GM12878 (cell line): ENCODE data around the gene GABRB3. TPM values are rescaled to one million over a fixed set of nuclear protein-coding genes. Genes with fewer than 3 reads are reported as not detected.

Experiments used
- ATAC-seq: fragments of 200-7000 bp; cut with Tn5 transposase; 3 replicates; pipeline ENCODE4 v1.9.1; 2020; ENCODE audit warnings: mild to moderate bottlenecking, moderate library complexity
- BruUV-seq: library from RNA; stranded (reverse); fragments of 400-500 nt; replicated peaks from 2 replicates; lab custom pipeline; 2021; lab: Mats Ljungman, UMichigan
- CTCF ChIA-PET: fragments of 300-600 bp; sonication (Branson Sonifier 250); formaldehyde crosslinking; extraction: SDS; loops from one replicate; lab custom pipeline; 2021; ENCODE audit warnings: inconsistent platforms; lab: Yijun Ruan, JAX
- POLR2A ChIA-PET: fragments of 350-600 bp; formaldehyde crosslinking; extraction: SDS; loops from one replicate; lab custom pipeline; 2021; ENCODE audit warnings: inconsistent platforms; lab: Charles Lee
- RAD21 ChIA-PET: fragments of 300-600 bp; sonication (Branson Sonifier 250); formaldehyde crosslinking; loops from one replicate; lab custom pipeline; 2023; ENCODE audit warnings: antibody characterized with exemption; ENCODE audit not compliant: unreplicated experiment; lab: Charles Lee
- SMC1A ChIA-PET: fragments of 300-600 bp; sonication (Branson Sonifier 250); formaldehyde crosslinking; loops from one replicate; lab custom pipeline; 2023; ENCODE audit not compliant: unreplicated experiment, uncharacterized antibody; lab: Charles Lee
- DNase-seq: peaks from one replicate; pipeline ENCODE4 v3.0.0-alpha.2; 2011; ENCODE audit warnings: low read depth, low spot score
- FAIRE-seq: peaks from 3 replicates; lab custom pipeline; 2011; peaks lifted over from hg19 to GRCh38; lab: Jason Lieb, UNC
- H2AFZ ChIP-seq: 2 replicates; pipeline ENCODE4 v1.6.0; 2011; ENCODE audit warnings: low read depth, low read length, control low read depth; ENCODE audit not compliant: control insufficient read depth
- H3K27ac ChIP-seq: 2 replicates; pipeline ENCODE4 v1.5.1; 2011; ENCODE audit warnings: control low read depth; ENCODE audit not compliant: control insufficient read depth, insufficient read depth
- H3K27me3 ChIP-seq, 2 experiments: replicated peaks in 1 of 2; 2 replicates each; pipeline versions ENCODE4 v1.6.0 to v1.6.1; 2011; ENCODE audit warnings: low read length in 1 of 2; ENCODE audit not compliant: control insufficient read depth in 2 of 2, insufficient read depth in 2 of 2
- H3K36me3 ChIP-seq, 2 experiments: 2 replicates each; pipeline ENCODE4 v1.5.1; 2011; ENCODE audit warnings: low read length in 1 of 2; ENCODE audit not compliant: control insufficient read depth in 2 of 2, insufficient read depth in 2 of 2
- H3K4me1 ChIP-seq: 2 replicates; pipeline ENCODE4 v1.6.1; 2011; ENCODE audit warnings: mild to moderate bottlenecking, low read length, moderate library complexity, mixed read lengths; ENCODE audit not compliant: control insufficient read depth, insufficient read depth
- H3K4me2 ChIP-seq: 2 replicates; pipeline ENCODE4 v1.6.0; 2011; ENCODE audit warnings: control low read depth; ENCODE audit not compliant: control insufficient read depth, insufficient read depth
- H3K4me3 ChIP-seq: fragments of 200-600 bp; sonication (generic); 2 replicates; pipeline ENCODE4 v1.5.1; 2016
- H3K79me2 ChIP-seq: 2 replicates; pipeline ENCODE4 v1.6.0; 2011; ENCODE audit warnings: low read length; ENCODE audit not compliant: control insufficient read depth, insufficient read depth
- H3K9ac ChIP-seq: 2 replicates; pipeline ENCODE4 v1.8.0; 2011; ENCODE audit warnings: low read length, control low read depth, mixed read lengths; ENCODE audit not compliant: control insufficient read depth, insufficient read depth
- H3K9me3 ChIP-seq: replicated peaks from 3 replicates; pipeline ENCODE4 v1.5.1; 2011; ENCODE audit warnings: mild to moderate bottlenecking, low read length; ENCODE audit not compliant: control insufficient read depth, insufficient read depth
- H4K20me1 ChIP-seq: 2 replicates; pipeline ENCODE4 v1.6.0; 2011; ENCODE audit not compliant: control insufficient read depth, insufficient read depth
- BCL11A ChIP-seq: IDR thresholded peaks from 2 replicates; pipeline ENCODE4 v1.6.1; 2011; ENCODE audit warnings: low read depth, low read length
- HDAC6 ChIP-seq: fragments of 200-600 bp; sonication (generic); IDR thresholded peaks from one replicate; pipeline ENCODE4 v1.8.0; 2017; ENCODE audit warnings: antibody characterized with exemption; ENCODE audit not compliant: unreplicated experiment
- POLR2A ChIP-seq: IDR thresholded peaks from 2 replicates; pipeline ENCODE4 v1.6.1; 2011; ENCODE audit warnings: low read depth, mild to moderate bottlenecking, low read length
- SUZ12 ChIP-seq: fragments of 200-600 bp; sonication (generic); IDR thresholded peaks from one replicate; pipeline ENCODE4 v1.6.1; 2018; ENCODE audit warnings: antibody characterized with exemption, mild to moderate bottlenecking; ENCODE audit not compliant: unreplicated experiment
- ZBED1 ChIP-seq: IDR thresholded peaks from 2 replicates; pipeline ENCODE4 v1.6.1; 2016; ENCODE audit warnings: borderline replicate concordance
- WGBS: methylation state at CpG from one replicate; pipeline ENCODE4 v1.1.6; 2016; ENCODE audit warnings: low lambda C conversion rate; ENCODE audit not compliant: insufficient replicate concordance, insufficient coverage; ENCODE audit errors: missing lambda C conversion rate; 5-methylcytosine and 5-hydroxymethylcytosine counted together
- in situ Hi-C: fragments of 300-500 bp; cut with MboI; formaldehyde crosslinking; loops from 9 replicates; pipeline ENCODE4 v1.14.3; 2018; ENCODE audit warnings: mixed read lengths
- intact Hi-C: fragments of 100-400 bp; cut with micrococcal nuclease; formaldehyde crosslinking; loops from one replicate; pipeline ENCODE4 v1.14.2; 2022; ENCODE audit not compliant: unreplicated experiment
- polyA plus RNA-seq, 11 experiments: library from polyadenylated mRNA; depleted of rRNA in 4 of 11; unstranded in 6 of 11; stranded (reverse) in 5 of 11; fragments of >200 nt; fragmentation: Nextera tagmentation in 4 of 11; fragmentation: Illumina TruSeq in 1 of 11; extraction: Ambion mirVana in 4 of 11; extraction: Trizol in 1 of 11; gene quantifications; 1 replicate in 1 of 11; 2 replicates in 10 of 11; pipeline versions ENCODE4 v1.2.1 to v1.2.3, GENCODE V29; 2011 to 2016; ENCODE audit warnings: inconsistent platforms in 2 of 11, missing spikeins in 2 of 11, low read depth in 1 of 11
- total RNA-seq, 4 experiments: library from RNA; depleted of rRNA in 3 of 4; stranded (reverse); fragments of >200 nt in 3 of 4; fragmentation: Illumina TruSeq in 1 of 4; extraction: Trizol in 1 of 4; gene quantifications; 2 replicates each; pipeline versions ENCODE4 v1.2.1 to v1.2.3, GENCODE V29; 2013 to 2021
- TF ChIP-seq, protein P1 (sequence below): fragments of 450-650 bp; IDR thresholded peaks from 2 replicates; pipeline ENCODE4 v1.6.1; 2018; ENCODE audit warnings: borderline replicate concordance, mild to moderate bottlenecking; ENCODE audit not compliant: partially characterized antibody
- TF ChIP-seq, protein P2 (sequence below): IDR thresholded peaks from 2 replicates; pipeline ENCODE4 v1.6.1; 2012; ENCODE audit warnings: low read depth, low read length, improper control_type of control experiment
- TF ChIP-seq, protein P3 (sequence below): IDR thresholded peaks from 2 replicates; pipeline ENCODE4 v1.6.1; 2011; ENCODE audit warnings: borderline replicate concordance, low read depth, mild to moderate bottlenecking, moderate library complexity, low read length; ENCODE audit not compliant: insufficient read depth, poor library complexity, severe bottlenecking

Gene GABRB3
- total and polyA plus RNA-seq, 10 of the 15 experiments (the other 5 are each of a cell fraction or from before 2014, with no cell fraction given) = 0.05 to 0.08 (median 0.05) TPM; not detected in 7

DNA sequence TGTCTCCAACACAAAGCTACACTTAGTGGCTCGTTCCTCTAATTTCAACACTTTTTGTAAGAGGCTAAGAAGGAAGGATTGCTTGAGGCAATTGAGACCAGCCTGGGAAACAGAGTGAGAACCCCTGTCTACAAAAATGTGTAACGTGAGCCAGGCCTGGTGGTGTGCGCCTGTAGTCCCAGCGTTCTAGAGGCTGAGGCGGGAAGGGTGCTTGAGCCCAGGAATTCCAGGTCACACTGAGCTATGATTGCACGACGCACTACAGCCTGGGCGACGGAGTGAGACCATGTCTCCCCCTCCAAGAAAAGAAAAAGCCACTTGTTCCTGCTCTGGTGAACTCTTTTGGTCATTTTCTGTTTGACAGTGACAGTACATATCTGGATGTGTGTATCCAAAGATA lies 127.9 kb downstream of the GABRB3 start (continued):
- TF ChIP-seq, protein P1, sequence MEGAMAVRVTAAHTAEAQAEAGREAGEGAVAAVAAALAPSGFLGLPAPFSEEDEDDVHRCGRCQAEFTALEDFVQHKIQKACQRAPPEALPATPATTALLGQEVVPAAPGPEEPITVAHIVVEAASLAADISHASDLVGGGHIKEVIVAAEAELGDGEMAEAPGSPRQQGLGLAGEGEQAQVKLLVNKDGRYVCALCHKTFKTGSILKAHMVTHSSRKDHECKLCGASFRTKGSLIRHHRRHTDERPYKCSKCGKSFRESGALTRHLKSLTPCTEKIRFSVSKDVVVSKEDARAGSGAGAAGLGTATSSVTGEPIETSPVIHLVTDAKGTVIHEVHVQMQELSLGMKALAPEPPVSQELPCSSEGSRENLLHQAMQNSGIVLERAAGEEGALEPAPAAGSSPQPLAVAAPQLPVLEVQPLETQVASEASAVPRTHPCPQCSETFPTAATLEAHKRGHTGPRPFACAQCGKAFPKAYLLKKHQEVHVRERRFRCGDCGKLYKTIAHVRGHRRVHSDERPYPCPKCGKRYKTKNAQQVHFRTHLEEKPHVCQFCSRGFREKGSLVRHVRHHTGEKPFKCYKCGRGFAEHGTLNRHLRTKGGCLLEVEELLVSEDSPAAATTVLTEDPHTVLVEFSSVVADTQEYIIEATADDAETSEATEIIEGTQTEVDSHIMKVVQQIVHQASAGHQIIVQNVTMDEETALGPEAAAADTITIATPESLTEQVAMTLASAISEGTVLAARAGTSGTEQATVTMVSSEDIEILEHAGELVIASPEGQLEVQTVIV = no peak

DNA sequence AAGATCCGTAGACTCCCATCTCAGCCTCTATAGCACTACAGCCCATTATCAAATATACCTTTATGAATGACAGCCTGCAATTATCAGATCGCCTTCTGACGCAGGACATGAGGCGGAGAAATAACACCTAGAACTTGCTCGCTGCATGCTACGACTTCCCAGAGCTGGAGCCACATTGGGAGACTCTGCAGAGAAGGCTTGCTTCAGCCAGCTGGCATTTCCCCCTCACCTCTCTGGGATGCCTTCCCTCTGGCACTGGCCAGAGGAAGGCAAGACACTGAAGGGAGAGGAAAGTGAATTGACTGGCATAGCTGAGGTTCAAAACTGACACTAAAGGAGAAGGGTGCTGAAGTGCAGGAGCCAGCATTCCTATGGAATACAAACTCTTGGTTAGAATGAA lies 131.7 kb downstream of the GABRB3 start:
- H3K9me3 ChIP-seq = no peaks in the 10 kb centered on the region; the same call in 2 of the 3 replicates
- intact Hi-C loops = no loop called here
- TF ChIP-seq POLR2A (no peak), BCL11A (no peak), ZBED1 (no peak), HDAC6 (no peak), SUZ12 (no peak)
- TF ChIP-seq, protein P2, sequence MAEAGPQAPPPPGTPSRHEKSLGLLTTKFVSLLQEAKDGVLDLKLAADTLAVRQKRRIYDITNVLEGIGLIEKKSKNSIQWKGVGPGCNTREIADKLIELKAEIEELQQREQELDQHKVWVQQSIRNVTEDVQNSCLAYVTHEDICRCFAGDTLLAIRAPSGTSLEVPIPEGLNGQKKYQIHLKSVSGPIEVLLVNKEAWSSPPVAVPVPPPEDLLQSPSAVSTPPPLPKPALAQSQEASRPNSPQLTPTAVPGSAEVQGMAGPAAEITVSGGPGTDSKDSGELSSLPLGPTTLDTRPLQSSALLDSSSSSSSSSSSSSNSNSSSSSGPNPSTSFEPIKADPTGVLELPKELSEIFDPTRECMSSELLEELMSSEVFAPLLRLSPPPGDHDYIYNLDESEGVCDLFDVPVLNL = no peak
- TF ChIP-seq, protein P3, sequence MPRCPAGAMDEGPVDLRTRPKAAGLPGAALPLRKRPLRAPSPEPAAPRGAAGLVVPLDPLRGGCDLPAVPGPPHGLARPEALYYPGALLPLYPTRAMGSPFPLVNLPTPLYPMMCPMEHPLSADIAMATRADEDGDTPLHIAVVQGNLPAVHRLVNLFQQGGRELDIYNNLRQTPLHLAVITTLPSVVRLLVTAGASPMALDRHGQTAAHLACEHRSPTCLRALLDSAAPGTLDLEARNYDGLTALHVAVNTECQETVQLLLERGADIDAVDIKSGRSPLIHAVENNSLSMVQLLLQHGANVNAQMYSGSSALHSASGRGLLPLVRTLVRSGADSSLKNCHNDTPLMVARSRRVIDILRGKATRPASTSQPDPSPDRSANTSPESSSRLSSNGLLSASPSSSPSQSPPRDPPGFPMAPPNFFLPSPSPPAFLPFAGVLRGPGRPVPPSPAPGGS = no peak
- H3K27me3 ChIP-seq = no peaks in the 10 kb centered on the region
- 28% methylated on average over 6 of the region's 6 CpGs for WGBS
- POLR2A ChIA-PET = no interaction called here
- BruUV-seq = no TSS peak
- H3K4me2 ChIP-seq = no peak overlapping the region
- H3K36me3 ChIP-seq = no peaks in the 10 kb centered on the region
- CTCF ChIA-PET = no interaction called here
- FAIRE-seq (no peak), ATAC-seq (no peak), DNase-seq (no peak)
- no peak overlapping the region for H3K9ac ChIP-seq
- H4K20me1 ChIP-seq = no peaks in the 10 kb centered on the region
- H3K79me2 ChIP-seq = no peaks in the 10 kb centered on the region
- no peak overlapping the region for H3K27ac ChIP-seq
- H2AFZ ChIP-seq = no peak overlapping the region
- no peaks in the 10 kb centered on the region for H3K4me1 ChIP-seq
- no peak overlapping the region for H3K4me3 ChIP-seq
- SMC1A ChIA-PET = no interaction called here
- in situ Hi-C loops = loop anchor here (25.0 kb wide), 1 partner anchor 1004 kb away; no protein-coding TSS in a partner anchor
- RAD21 ChIA-PET = no interaction called here
